K562 (cell line): Measurements from ENCODE around the gene NUCKS1. TPM values are rescaled to one million over a fixed set of nuclear protein-coding genes. Genes with fewer than 3 reads are reported as not detected.

Source experiments
- ARHGAP35 ChIP-seq: fragments of 450-650 bp; IDR thresholded peaks from 2 replicates; pipeline ENCODE4 v1.6.1; 2018; ENCODE audit not compliant: partially characterized antibody
- BCLAF1 ChIP-seq, 2 experiments: fragments of 450-650 bp in 1 of 2; IDR thresholded peaks; 2 replicates each; pipeline ENCODE4 v1.6.1; 2011 to 2017; ENCODE audit warnings: low read depth in 2 of 2, antibody characterized with exemption in 1 of 2, borderline replicate concordance in 1 of 2, low read length in 1 of 2, mild to moderate bottlenecking in 1 of 2, mixed read lengths in 1 of 2; ENCODE audit not compliant: control insufficient read depth in 1 of 2
- HNRNPLL ChIP-seq: fragments of 200-400 bp; formaldehyde crosslinking; IDR thresholded peaks from 2 replicates; pipeline ENCODE4 v1.6.1; 2017; ENCODE audit warnings: low read length, low read depth, mild to moderate bottlenecking; ENCODE audit not compliant: poor library complexity, severe bottlenecking
- NFE2 ChIP-seq: IDR thresholded peaks from 2 replicates; pipeline ENCODE4 v1.6.1; 2014; ENCODE audit warnings: antibody characterized with exemption, low read depth
- POLR2B ChIP-seq: fragments of 450-650 bp; IDR thresholded peaks from 2 replicates; pipeline ENCODE4 v1.6.1; 2018; ENCODE audit warnings: low read depth; ENCODE audit not compliant: partially characterized antibody
- PRPF4 ChIP-seq: fragments of 200-400 bp; formaldehyde crosslinking; IDR thresholded peaks from one replicate; pipeline ENCODE4 v1.6.1; 2017; ENCODE audit warnings: low read length, low read depth, mild to moderate bottlenecking; ENCODE audit not compliant: insufficient read depth, poor library complexity, severe bottlenecking
- PURB ChIP-seq: sonication (generic); formaldehyde crosslinking; IDR thresholded peaks from 2 replicates; pipeline ENCODE4 v1.9.0; 2021; ENCODE audit warnings: low read depth, mild to moderate bottlenecking, missing genetic modification reagents
- RAD51 ChIP-seq: fragments of 450-650 bp; IDR thresholded peaks from 2 replicates; pipeline ENCODE4 v1.7.1; 2016; ENCODE audit warnings: low read depth, mild to moderate bottlenecking, borderline replicate concordance
- RBM39 ChIP-seq: fragments of 200-400 bp; formaldehyde crosslinking; optimal IDR thresholded peaks from 2 replicates; pipeline ENCODE3; 2018; ENCODE audit warnings: low read depth, low read length
- SMARCA4 ChIP-seq: fragments of 450-650 bp; IDR thresholded peaks from 2 replicates; pipeline ENCODE4 v1.6.1; 2016
- SMARCB1 ChIP-seq: IDR thresholded peaks from 2 replicates; pipeline ENCODE4 v1.6.1; 2011; ENCODE audit warnings: improper control_type of control experiment, low read depth; ENCODE audit not compliant: insufficient read length
- ZNF124 ChIP-seq: sonication (generic); formaldehyde crosslinking; IDR thresholded peaks from 2 replicates; pipeline ENCODE4 v1.8.1; 2022; ENCODE audit warnings: missing genetic modification reagents
- ZNF764 ChIP-seq: fragments of 250-450 bp; sonication (Bioruptor Pico); IDR thresholded peaks from 2 replicates; pipeline ENCODE4 v1.4.0; 2020; ENCODE audit warnings: low read depth, mild to moderate bottlenecking, moderate library complexity
- polyA plus RNA-seq, 8 experiments: library from polyadenylated mRNA; depleted of rRNA in 4 of 8; stranded (reverse) in 5 of 8; unstranded in 3 of 8; fragments of >200 nt; fragmentation: Nextera tagmentation in 2 of 8; fragmentation: Illumina TruSeq in 1 of 8; extraction: Ambion mirVana in 2 of 8; extraction: Trizol in 1 of 8; gene quantifications; 2 replicates each; pipeline versions ENCODE4 v1.2.1 to v1.2.3, GENCODE V29; 2011 to 2014; ENCODE audit warnings: inconsistent platforms in 1 of 8, missing spikeins in 1 of 8
- total RNA-seq, 7 experiments: library from RNA; depleted of rRNA in 6 of 7; stranded (reverse); fragments of >200 nt in 6 of 7; fragmentation: Illumina TruSeq in 2 of 7; extraction: Trizol in 2 of 7; gene quantifications; 2 replicates each; pipeline versions ENCODE4 v1.2.1 to v1.2.3, GENCODE V29; 2011 to 2021; ENCODE audit warnings: low replicate concordance in 1 of 7
- TF ChIP-seq, protein P1 (sequence below): sonication (generic); IDR thresholded peaks from 2 replicates; pipeline ENCODE4 v1.6.1; 2016
- TF ChIP-seq, protein P2 (sequence below), 2 experiments: fragments of 150-350 bp in 1 of 2; IDR thresholded peaks; 2 replicates each; pipeline ENCODE4 v1.6.1; 2012 to 2016; ENCODE audit warnings: low read depth in 2 of 2, low read length in 2 of 2, mild to moderate bottlenecking in 1 of 2, moderate library complexity in 1 of 2
- TF ChIP-seq, protein P3 (sequence below): fragments of 250-450 bp; sonication (Bioruptor Pico); IDR thresholded peaks from 2 replicates; pipeline ENCODE4 v1.5.0; 2021
- TF ChIP-seq, protein P4 (sequence below): fragments of 450-650 bp; IDR thresholded peaks from 2 replicates; pipeline ENCODE4 v1.6.1; 2016; ENCODE audit warnings: missing biosample characterization, missing genetic modification characterization

Gene NUCKS1
- total and polyA plus RNA-seq, 9 of the 15 experiments (the other 6 are each of a cell fraction or from before 2014, with no cell fraction given) = 66.7 to 244 (median 149) TPM

- TF ChIP-seq SMARCB1 (no peak), SMARCA4 (peak; percentile 98), ZNF124 (CRISPR knock-in tag) (no peak), PURB (no peak), POLR2B (no peak), HNRNPLL (no peak), NFE2 (peak; percentile 97), BCLAF1 (IDR thresholded peaks at IDR 0.05; ENCODE audit: borderline replicate concordance in 1 of 2, control insufficient read depth in 1 of 2, low read depth in 2 of 2, low read length in 1 of 2) (no peak), RBM39 (no peak), ZNF764 (CRISPR knock-in tag) (no peak), RAD51 (peak; percentile 37; the same call in 1 of the 2 replicates), ARHGAP35 (no peak), PRPF4 (no peak)
- TF ChIP-seq, protein P1, sequence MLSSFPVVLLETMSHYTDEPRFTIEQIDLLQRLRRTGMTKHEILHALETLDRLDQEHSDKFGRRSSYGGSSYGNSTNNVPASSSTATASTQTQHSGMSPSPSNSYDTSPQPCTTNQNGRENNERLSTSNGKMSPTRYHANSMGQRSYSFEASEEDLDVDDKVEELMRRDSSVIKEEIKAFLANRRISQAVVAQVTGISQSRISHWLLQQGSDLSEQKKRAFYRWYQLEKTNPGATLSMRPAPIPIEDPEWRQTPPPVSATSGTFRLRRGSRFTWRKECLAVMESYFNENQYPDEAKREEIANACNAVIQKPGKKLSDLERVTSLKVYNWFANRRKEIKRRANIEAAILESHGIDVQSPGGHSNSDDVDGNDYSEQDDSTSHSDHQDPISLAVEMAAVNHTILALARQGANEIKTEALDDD = peak; percentile 71
- TF ChIP-seq, protein P2, sequence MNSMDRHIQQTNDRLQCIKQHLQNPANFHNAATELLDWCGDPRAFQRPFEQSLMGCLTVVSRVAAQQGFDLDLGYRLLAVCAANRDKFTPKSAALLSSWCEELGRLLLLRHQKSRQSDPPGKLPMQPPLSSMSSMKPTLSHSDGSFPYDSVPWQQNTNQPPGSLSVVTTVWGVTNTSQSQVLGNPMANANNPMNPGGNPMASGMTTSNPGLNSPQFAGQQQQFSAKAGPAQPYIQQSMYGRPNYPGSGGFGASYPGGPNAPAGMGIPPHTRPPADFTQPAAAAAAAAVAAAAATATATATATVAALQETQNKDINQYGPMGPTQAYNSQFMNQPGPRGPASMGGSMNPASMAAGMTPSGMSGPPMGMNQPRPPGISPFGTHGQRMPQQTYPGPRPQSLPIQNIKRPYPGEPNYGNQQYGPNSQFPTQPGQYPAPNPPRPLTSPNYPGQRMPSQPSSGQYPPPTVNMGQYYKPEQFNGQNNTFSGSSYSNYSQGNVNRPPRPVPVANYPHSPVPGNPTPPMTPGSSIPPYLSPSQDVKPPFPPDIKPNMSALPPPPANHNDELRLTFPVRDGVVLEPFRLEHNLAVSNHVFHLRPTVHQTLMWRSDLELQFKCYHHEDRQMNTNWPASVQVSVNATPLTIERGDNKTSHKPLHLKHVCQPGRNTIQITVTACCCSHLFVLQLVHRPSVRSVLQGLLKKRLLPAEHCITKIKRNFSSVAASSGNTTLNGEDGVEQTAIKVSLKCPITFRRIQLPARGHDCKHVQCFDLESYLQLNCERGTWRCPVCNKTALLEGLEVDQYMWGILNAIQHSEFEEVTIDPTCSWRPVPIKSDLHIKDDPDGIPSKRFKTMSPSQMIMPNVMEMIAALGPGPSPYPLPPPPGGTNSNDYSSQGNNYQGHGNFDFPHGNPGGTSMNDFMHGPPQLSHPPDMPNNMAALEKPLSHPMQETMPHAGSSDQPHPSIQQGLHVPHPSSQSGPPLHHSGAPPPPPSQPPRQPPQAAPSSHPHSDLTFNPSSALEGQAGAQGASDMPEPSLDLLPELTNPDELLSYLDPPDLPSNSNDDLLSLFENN (IDR thresholded peaks at IDR 0.05; ENCODE audit: low read depth in 2 of 2, low read length in 2 of 2) = peak in 1 of 2 experiments; percentile 94; a peak in 2 of 4 replicates
- TF ChIP-seq, protein P3, sequence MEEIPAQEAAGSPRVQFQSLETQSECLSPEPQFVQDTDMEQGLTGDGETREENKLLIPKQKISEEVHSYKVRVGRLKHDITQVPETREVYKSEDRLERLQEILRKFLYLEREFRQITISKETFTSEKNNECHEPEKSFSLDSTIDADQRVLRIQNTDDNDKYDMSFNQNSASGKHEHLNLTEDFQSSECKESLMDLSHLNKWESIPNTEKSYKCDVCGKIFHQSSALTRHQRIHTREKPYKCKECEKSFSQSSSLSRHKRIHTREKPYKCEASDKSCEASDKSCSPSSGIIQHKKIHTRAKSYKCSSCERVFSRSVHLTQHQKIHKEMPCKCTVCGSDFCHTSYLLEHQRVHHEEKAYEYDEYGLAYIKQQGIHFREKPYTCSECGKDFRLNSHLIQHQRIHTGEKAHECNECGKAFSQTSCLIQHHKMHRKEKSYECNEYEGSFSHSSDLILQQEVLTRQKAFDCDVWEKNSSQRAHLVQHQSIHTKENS = no peak
- TF ChIP-seq, protein P4, sequence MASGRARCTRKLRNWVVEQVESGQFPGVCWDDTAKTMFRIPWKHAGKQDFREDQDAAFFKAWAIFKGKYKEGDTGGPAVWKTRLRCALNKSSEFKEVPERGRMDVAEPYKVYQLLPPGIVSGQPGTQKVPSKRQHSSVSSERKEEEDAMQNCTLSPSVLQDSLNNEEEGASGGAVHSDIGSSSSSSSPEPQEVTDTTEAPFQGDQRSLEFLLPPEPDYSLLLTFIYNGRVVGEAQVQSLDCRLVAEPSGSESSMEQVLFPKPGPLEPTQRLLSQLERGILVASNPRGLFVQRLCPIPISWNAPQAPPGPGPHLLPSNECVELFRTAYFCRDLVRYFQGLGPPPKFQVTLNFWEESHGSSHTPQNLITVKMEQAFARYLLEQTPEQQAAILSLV = no peak
These were observed 71.5 kb downstream of the NUCKS1 start (continued) for GRCh38 chr1:205678286-205679111.
